NCI-H774 (cell line): ENCODE results near the gene ISG15.
"Not testable (repeated sequence)": the region's sequence is repeated elsewhere in the genome, so short reads cannot be mapped to it uniquely, and the experiment has no call there.

Source experiments
- DNase-seq: peaks from one replicate; lab custom pipeline; 2025; lab: John Stamatoyannopoulos, UW

Gene ISG15

DNA sequence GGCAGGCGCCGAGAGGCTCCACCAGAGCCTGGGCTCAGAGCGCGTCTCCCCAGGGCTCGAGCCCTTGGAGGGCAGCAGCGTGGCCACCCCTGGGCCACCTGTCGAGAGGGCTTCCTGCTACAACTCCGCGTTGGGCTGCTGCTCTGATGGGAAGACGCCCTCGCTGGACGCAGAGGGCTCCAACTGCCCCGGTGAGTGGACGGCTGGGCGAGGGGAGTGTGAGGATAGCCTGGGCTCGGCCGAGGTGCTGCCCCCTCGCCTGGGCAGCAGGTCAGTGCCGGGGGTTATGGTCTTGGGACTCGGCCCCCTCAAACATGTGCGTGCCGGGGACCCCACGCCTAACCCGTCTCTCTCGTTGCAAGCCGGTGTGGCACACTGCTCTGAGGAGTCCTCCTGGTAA is 33.5 kb downstream of the ISG15 start:
- DNase-seq, result no peak

DNA sequence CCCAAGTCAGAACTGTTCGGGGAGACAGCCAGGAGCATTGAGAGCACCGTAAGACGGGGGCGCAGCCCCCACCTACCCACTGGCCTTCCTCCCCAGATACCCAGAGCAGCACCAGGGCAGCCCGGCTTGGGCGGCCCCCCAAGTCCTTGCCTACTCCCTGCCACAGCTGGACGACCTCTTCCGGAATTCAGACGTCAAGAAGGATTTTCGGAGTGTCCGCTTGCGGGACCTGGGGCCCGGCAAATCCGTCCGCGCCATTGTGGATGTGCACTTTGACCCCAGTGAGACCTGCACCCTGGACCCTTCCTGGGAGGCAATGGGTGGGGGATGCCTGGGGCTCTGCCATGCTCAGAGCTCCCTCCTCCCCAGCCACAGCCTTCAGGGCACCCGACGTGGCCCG is 34.1 kb downstream of the ISG15 start:
- no peak for DNase-seq

DNA sequence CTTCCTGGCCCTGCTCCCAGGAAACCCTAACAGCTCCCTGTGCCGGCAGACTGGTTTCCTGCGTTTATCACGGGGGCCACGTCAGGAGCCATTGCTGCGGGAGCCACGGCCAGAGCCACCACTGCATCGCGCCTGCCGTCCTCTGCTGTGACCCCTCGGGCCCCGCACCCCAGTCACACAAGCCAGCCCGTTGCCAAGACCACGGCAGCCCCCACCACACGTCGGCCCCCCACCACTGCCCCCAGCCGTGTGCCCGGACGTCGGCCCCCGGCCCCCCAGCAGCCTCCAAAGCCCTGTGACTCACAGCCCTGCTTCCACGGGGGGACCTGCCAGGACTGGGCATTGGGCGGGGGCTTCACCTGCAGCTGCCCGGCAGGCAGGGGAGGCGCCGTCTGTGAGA is 34.7 kb downstream of the ISG15 start:
- no peak for DNase-seq

DNA sequence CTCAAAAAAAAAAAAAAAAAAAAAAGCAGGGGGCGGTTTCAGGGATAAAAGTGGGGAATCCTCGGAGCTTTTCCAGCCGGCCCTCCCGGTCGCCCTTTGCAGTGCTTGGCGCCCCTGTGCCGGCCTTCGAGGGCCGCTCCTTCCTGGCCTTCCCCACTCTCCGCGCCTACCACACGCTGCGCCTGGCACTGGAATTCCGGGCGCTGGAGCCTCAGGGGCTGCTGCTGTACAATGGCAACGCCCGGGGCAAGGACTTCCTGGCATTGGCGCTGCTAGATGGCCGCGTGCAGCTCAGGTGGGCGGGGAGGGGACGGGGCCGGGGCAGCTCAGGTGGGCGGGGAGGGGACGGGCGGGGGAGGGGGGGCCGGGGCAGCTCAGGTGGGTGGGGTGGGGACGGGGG is 35.5 kb downstream of the ISG15 start:
- no peak for DNase-seq

DNA sequence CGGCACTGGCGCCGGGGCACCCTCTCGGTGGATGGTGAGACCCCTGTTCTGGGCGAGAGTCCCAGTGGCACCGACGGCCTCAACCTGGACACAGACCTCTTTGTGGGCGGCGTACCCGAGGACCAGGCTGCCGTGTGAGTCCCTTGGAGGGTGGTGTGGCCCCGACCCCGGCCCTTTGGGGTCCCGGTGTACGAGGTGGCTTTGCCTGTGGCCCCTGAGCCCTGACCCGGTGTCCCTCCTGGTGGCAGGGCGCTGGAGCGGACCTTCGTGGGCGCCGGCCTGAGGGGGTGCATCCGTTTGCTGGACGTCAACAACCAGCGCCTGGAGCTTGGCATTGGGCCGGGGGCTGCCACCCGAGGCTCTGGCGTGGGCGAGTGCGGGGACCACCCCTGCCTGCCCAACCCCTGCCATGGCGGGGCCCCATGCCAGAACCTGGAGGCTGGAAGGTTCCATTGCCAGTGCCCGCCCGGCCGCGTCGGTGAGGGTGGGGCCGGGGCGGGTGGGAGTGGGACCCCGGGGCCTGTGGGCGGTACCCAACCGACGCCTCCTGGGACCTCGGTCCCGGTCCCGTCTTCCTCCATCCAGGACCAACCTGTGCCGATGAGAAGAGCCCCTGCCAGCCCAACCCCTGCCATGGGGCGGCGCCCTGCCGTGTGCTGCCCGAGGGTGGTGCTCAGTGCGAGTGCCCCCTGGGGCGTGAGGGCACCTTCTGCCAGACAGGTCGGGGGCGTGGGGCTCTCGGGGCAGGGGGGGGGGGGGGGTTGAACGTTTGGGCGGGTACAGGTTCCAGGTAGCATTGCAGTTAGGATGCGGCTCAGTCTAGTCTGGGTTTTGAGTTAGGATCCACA is 36.2 kb downstream of the ISG15 start:
- no peak for DNase-seq

DNA sequence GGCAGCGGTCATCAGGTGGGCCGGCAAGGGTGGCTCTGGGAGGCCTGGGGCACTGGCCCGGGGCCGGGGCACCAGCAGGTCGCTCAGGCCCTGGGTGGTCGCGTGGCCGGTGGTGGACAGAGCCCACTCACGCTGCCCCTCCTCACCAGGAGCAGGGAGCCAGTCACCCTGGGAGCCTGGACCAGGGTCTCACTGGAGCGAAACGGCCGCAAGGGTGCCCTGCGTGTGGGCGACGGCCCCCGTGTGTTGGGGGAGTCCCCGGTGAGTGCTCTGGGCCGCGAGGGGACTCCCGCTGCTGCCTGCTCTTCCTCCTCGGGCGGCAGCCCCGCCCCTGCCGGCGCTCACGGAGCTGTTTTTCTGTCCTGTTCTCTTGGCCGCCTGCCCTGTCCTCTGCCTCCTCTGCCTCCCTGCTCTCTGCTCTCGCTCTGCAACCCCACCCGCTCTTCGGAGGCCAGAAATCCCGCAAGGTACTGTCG is 37.3 kb downstream of the ISG15 start:
- DNase-seq, result no peak

DNA sequence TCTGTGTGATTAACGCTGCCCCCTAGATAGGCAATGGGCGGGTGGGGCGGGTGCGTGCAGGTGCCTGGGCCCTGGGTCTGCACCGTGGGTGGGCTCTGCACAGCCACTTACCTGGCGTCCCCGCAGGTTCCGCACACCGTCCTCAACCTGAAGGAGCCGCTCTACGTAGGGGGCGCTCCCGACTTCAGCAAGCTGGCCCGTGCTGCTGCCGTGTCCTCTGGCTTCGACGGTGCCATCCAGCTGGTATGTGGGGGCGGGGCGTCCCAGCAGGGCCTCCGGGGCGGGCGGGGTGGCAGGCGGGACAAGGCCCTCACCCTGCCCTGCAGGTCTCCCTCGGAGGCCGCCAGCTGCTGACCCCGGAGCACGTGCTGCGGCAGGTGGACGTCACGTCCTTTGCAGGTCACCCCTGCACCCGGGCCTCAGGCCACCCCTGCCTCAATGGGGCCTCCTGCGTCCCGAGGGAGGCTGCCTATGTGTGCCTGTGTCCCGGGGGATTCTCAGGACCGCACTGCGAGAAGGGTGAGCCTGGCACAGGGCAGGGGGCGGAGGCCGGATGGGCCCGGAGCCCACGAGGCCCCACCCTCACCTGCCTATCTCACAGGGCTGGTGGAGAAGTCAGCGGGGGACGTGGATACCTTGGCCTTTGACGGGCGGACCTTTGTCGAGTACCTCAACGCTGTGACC is 38.0 kb downstream of the ISG15 start:
- DNase-seq, result no peak

DNA sequence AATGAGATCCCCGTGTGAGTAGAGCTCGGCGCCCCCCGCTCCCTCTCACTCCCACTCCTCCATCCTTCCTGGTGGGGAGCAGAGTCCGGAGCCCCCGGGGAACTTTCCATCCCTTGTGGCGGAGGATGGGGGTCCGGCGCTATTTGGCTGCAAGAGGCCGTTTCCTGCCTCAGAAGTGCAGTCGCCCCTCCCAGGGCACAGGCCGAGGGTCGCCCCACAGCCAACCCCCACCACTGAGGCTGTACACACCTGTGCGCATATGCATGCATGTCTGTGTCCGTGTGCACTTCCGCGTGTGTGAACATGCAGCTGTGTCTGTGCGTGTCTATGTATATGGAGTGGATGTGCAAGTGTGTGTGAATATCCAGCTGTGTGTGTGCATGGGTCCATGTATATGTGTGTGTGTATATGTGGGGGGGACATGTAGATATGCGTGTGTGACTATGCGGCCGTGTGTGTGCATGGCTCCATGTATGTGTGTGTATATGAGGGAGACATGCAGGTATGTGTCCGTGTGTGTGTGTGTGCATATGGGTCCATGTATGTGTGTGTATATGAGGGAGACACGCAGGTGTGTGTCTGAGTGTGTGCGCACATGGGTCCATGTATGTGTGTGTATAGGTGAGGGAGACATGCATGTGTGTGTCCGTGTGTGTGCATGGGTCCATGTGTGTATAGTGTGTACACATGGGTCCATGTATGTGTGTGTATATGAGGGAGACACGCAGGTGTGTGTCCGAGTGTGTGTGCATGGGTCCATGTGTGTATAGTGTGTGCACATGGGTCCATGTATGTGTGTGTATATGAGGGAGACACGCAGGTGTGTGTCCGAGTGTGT is 38.9 kb downstream of the ISG15 start:
- DNase-seq, result no peak

DNA sequence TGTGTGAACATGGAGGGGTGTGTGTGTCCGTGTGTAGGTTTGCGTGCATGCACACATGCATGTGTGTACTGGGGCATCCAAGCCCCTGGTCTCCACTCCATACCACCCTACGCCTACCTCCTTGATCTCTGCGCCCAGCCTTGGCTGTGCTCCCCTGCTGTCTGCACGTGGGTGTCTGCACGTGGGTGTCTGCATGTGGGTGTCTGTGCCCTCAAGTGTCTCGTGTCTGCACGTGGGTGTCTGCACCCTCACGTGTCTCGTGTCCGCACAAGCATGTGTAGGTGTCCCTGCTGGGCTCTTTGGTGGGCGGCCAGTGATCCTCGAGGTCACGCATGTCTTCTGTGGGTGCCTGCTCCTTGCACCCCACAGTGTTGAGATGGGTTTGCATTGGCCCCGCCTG is 39.7 kb downstream of the ISG15 start:
- DNase-seq, result no peak

DNA sequence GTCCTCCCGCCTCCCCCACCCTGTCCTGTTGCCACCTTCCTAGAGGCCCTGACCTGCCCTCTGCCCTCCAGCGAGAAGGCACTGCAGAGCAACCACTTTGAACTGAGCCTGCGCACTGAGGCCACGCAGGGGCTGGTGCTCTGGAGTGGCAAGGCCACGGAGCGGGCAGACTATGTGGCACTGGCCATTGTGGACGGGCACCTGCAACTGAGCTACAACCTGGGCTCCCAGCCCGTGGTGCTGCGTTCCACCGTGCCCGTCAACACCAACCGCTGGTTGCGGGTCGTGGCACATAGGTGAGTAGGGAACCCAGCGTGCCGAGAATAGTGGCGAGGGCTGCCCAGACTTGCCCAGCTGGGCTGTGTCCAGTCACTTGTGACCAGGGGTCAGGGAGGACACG is 40.4 kb downstream of the ISG15 start:
- DNase-seq, result no peak

DNA sequence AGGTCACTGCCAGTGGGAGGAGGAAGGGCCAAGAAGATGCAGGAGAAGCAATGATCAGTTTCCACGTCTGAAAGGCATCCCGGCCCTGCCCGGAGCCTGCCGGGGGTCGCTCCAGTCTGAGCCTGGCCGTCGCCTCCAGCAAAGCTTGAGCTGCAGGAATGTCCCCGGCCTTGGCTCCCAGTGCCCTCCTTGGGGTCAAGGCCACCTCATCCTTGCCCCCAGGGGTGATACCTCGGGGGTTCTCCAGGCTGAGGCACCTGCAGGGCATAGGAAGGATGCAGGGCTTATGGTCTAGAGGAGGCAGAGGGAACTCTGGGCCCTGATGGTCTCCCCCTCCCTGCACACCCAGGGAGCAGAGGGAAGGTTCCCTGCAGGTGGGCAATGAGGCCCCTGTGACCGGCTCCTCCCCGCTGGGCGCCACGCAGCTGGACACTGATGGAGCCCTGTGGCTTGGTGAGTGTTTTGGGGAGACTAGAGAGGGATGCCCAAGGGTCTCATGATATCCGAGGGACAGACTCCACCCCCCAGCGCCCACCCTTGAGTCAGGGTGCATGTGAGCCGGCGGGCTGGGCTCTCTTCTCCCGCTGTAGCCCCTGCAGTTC is 40.9 kb downstream of the ISG15 start:
- DNase-seq, result no peak

DNA sequence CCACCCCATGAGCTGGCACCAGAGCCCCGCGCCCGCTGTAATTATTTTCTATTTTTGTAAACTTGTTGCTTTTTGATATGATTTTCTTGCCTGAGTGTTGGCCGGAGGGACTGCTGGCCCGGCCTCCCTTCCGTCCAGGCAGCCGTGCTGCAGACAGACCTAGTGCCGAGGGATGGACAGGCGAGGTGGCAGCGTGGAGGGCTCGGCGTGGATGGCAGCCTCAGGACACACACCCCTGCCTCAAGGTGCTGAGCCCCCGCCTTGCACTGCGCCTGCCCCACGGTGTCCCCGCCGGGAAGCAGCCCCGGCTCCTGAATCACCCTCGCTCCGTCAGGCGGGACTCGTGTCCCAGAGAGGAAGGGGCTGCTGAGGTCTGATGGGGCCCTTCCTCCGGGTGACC is 41.7 kb downstream of the ISG15 start:
- DNase-seq, result no peak

DNA sequence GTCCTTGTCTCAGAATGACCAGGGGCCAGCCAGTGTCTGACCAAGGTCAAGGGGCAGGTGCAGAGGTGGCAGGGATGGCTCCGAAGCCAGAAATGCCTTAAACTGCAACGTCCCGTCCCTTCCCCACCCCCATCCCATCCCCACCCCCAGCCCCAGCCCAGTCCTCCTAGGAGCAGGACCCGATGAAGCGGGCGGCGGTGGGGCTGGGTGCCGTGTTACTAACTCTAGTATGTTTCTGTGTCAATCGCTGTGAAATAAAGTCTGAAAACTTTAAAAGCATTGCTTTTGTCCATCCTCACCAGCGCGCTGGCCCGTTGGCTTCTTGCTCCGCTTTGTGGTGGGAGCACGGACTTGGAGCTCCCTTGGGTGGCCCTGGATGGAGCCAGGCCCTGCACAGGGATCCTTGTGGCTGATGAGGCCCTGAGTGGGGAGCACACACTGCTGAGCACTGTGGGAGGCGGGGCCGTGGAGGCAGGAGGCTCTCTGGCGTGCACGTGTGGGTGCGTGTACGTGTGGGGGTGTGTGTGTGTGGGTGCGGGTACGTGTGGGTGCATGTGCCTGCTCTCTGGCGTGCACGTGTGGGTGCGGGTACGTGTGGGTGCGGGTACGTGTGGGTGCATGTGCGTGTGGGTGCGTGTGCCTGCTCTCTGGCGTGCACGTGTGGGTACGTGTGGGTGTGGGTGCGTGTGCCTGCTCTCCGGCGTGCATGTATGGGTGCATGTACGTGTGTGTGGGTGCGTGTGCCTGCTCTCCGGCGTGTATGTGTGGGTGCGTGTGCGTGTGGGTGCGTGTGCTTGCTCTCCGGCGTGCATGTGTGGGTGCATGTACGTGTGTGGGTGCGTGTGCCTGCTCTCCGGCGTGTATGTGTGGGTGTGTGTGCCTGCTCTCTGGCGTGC is 42.8 kb downstream of the ISG15 start:
- no peak for DNase-seq

DNA sequence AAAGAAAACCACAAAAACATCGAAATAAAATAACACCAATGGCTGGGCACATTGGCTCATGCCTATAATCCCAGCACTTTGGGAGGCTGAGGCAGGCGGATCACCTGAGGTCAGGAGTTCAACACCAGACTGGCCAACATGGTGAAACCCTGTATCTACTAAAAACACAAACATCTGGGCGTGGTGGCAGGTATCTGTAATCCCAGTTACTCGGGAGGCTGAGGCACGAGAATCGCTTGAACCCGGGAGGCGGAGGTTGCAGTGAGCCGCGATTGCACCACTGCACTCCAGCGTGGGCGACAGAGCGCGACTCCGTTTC is 44.4 kb downstream of the ISG15 start:
- not testable (repeated sequence) for DNase-seq

DNA sequence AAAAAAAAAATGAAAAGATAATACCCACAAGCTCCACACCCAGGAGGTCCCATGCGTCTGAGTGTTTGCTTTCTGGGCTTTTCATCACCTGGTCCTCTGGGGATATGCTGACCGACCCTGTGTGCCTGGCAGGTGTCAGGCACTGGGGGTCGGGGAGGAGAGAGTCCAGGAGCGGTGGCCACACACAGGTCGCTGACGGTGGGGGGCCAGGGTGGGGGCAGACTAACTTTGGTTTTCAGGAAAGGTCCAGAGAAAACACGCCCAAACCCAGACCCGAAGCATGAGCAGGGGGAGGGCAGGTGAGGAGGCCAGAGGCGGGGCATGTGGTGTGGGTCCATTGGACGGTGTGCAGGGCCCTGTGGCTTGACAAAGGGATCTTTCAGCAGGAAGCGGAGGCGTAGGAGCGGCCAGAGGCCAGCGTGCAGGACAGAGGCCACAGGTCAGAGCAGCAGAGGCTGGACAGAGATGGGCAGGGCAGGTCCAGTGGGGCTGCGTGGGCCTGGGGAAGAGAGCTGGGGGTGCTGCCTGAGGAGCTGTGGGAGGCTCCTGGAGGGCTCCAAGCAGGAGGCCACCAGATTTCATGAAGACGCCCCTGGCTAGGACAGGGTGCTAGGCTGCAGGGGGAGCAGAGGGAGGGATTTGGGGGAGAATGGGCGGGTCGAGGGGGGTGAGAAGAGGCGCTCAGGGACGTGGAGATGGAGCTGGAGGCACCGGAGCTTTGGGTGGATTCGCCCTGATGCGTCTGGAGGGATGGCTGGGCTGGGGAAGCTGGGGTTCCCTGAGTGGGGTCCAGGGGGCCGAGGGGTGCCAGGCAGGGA is 45.0 kb downstream of the ISG15 start:
- no peak for DNase-seq

DNA sequence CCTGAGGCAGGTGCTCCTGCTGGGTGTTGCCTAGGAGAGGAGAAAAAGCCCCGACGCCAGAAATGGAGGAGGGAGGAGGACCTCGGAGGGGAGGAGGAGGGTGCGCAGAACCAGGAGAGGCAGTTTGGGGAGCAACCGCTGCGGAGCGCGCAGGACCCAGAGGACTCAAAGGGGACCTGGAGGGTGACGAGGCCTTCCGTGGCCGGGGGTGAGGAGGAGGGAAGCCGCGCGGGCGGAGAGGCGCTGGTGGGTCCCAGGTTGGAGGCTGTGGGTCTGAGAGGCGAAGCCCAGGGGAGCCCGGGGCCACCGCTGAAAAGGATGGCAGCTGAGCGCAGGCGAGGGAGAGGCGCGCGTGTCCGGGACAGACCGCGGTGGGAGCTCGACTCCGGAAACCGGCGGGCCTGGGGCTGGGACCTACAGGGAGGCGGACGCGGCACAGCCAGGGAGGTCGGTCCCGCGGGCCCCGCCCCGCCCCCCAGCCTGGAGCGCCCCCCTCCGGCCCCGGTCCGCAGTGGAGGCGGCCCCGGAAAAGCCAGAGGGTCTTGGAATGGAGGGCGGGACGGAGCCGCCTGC is 45.7 kb downstream of the ISG15 start:
- no peak for DNase-seq

DNA sequence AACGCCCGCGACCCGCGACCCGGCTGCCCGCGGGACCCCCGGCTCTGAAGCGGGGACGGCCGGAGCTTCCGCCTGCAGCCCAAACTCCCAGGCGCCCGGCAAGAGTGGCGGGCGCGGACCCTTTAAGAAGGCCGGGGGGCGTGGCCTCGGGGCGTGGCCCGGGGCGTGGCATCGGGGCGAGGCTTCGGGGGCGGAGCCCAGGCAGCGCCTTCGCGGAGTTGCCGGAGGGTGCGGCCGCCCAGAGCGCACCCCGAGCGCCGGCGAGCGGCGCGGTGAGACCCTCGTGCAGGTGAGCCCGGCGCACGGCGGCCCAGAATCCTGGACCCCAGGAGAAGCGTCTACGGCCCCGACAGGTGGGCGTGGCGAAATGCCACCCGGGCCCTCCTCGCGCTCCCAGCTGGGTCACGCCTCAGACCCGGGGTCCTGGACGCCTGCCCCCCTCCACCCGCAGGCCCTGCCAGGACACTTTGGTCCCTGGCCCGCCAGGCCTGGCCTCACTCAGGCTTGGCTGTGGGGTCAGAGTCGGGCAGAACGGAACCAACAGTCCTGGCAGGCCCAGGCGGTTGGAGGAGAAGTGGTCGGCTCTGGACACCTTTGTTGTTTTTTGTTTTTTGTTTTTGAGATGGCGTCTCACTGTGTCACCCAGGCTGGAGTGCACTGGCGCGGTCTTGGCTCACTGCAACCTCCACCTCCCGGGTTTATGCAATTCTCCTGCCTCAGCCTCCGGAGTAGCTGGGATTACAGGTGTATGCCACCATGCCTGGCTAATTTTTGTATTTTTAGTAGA is 46.4 kb downstream of the ISG15 start:
- DNase-seq, result peak; percentile 26

DNA sequence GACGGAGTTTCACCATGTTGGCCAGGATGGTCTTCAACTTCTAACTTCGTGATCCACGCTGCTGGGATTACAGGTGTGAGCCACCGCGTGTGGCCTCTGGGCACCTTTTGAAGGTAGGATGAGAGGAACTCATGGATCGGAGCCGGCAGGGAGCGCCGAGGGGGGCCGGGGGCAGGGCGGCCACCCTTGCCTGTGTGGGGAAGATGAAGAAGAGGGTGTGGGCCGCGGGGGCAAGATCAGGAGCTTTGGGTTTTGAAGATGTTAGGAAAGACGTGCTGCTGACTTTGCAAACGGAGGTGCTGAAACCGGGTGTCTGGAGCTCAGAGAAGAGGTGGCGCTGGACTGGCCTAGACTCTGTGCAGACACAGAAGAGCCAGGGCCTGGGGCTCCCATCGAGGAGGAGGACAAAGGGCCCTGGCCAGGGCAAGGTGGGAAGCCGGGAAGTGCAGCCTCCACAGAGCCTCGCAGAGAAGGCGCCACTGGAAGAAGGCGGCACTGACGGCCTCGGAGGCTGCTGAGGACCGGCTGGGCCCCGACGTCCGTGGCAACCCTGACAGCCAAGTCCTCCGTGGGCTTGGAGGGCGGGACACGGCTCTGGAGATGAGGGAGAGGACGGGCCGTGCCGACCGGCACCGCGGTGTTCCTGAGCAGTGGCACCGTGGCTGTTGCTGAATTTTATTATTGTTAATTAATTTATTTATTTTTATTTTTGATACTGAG is 47.1 kb downstream of the ISG15 start:
- no peak for DNase-seq
